GM12878 (cell line): ENCODE data around the gene RAB7B. TPM values are rescaled to one million over a fixed set of nuclear protein-coding genes. Genes with fewer than 3 reads are reported as not detected.

Source experiments
- ATAC-seq: fragments of 200-7000 bp; cut with Tn5 transposase; 3 replicates; pipeline ENCODE4 v1.9.1; 2020; ENCODE audit warnings: mild to moderate bottlenecking, moderate library complexity
- BruUV-seq: library from RNA; stranded (reverse); fragments of 400-500 nt; replicated peaks from 2 replicates; lab custom pipeline; 2021; lab: Mats Ljungman, UMichigan
- CTCF ChIA-PET: fragments of 300-600 bp; sonication (Branson Sonifier 250); formaldehyde crosslinking; extraction: SDS; loops from one replicate; lab custom pipeline; 2021; ENCODE audit warnings: inconsistent platforms; lab: Yijun Ruan, JAX
- POLR2A ChIA-PET: fragments of 350-600 bp; formaldehyde crosslinking; extraction: SDS; loops from one replicate; lab custom pipeline; 2021; ENCODE audit warnings: inconsistent platforms; lab: Charles Lee
- RAD21 ChIA-PET: fragments of 300-600 bp; sonication (Branson Sonifier 250); formaldehyde crosslinking; loops from one replicate; lab custom pipeline; 2023; ENCODE audit warnings: antibody characterized with exemption; ENCODE audit not compliant: unreplicated experiment; lab: Charles Lee
- SMC1A ChIA-PET: fragments of 300-600 bp; sonication (Branson Sonifier 250); formaldehyde crosslinking; loops from one replicate; lab custom pipeline; 2023; ENCODE audit not compliant: unreplicated experiment, uncharacterized antibody; lab: Charles Lee
- DNase-seq: peaks from one replicate; pipeline ENCODE4 v3.0.0-alpha.2; 2011; ENCODE audit warnings: low read depth, low spot score
- FAIRE-seq: peaks from 3 replicates; lab custom pipeline; 2011; peaks lifted over from hg19 to GRCh38; lab: Jason Lieb, UNC
- H2AFZ ChIP-seq: 2 replicates; pipeline ENCODE4 v1.6.0; 2011; ENCODE audit warnings: low read depth, low read length, control low read depth; ENCODE audit not compliant: control insufficient read depth
- H3K27ac ChIP-seq: 2 replicates; pipeline ENCODE4 v1.5.1; 2011; ENCODE audit warnings: control low read depth; ENCODE audit not compliant: control insufficient read depth, insufficient read depth
- H3K27me3 ChIP-seq, 2 experiments: replicated peaks in 1 of 2; 2 replicates each; pipeline versions ENCODE4 v1.6.0 to v1.6.1; 2011; ENCODE audit warnings: low read length in 1 of 2; ENCODE audit not compliant: control insufficient read depth in 2 of 2, insufficient read depth in 2 of 2
- H3K36me3 ChIP-seq, 2 experiments: 2 replicates each; pipeline ENCODE4 v1.5.1; 2011; ENCODE audit warnings: low read length in 1 of 2; ENCODE audit not compliant: control insufficient read depth in 2 of 2, insufficient read depth in 2 of 2
- H3K4me1 ChIP-seq: 2 replicates; pipeline ENCODE4 v1.6.1; 2011; ENCODE audit warnings: mild to moderate bottlenecking, low read length, moderate library complexity, mixed read lengths; ENCODE audit not compliant: control insufficient read depth, insufficient read depth
- H3K4me2 ChIP-seq: 2 replicates; pipeline ENCODE4 v1.6.0; 2011; ENCODE audit warnings: control low read depth; ENCODE audit not compliant: control insufficient read depth, insufficient read depth
- H3K4me3 ChIP-seq: fragments of 200-600 bp; sonication (generic); 2 replicates; pipeline ENCODE4 v1.5.1; 2016
- H3K79me2 ChIP-seq: 2 replicates; pipeline ENCODE4 v1.6.0; 2011; ENCODE audit warnings: low read length; ENCODE audit not compliant: control insufficient read depth, insufficient read depth
- H3K9ac ChIP-seq: 2 replicates; pipeline ENCODE4 v1.8.0; 2011; ENCODE audit warnings: low read length, control low read depth, mixed read lengths; ENCODE audit not compliant: control insufficient read depth, insufficient read depth
- H3K9me3 ChIP-seq: replicated peaks from 3 replicates; pipeline ENCODE4 v1.5.1; 2011; ENCODE audit warnings: mild to moderate bottlenecking, low read length; ENCODE audit not compliant: control insufficient read depth, insufficient read depth
- H4K20me1 ChIP-seq: 2 replicates; pipeline ENCODE4 v1.6.0; 2011; ENCODE audit not compliant: control insufficient read depth, insufficient read depth
- ATF2 ChIP-seq: IDR thresholded peaks from 2 replicates; pipeline ENCODE4 v1.6.1; 2012; ENCODE audit warnings: low read length, inconsistent platforms
- DPF2 ChIP-seq: fragments of 450-650 bp; IDR thresholded peaks from 2 replicates; pipeline ENCODE4 v1.6.1; 2017; ENCODE audit warnings: mild to moderate bottlenecking
- EP300 ChIP-seq, 2 experiments: fragments of 150-350 bp in 1 of 2; IDR thresholded peaks; 2 replicates each; pipeline ENCODE4 v1.6.1; 2011 to 2012; ENCODE audit warnings: low read depth in 2 of 2, low read length in 2 of 2, borderline replicate concordance in 1 of 2, improper control_type of control experiment in 1 of 2, inconsistent platforms in 1 of 2; ENCODE audit not compliant: control insufficient read depth in 1 of 2
- GABPA ChIP-seq: IDR thresholded peaks from 2 replicates; pipeline ENCODE4 v1.6.1; 2014; ENCODE audit warnings: antibody characterized with exemption, low read depth, mild to moderate bottlenecking, inconsistent platforms
- HDGF ChIP-seq: fragments of 450-650 bp; IDR thresholded peaks from 2 replicates; pipeline ENCODE4 v1.6.1; 2016; ENCODE audit warnings: antibody characterized with exemption
- MXI1 ChIP-seq: fragments of 150-350 bp; IDR thresholded peaks from 2 replicates; pipeline ENCODE4 v1.6.1; 2011; ENCODE audit warnings: low read depth, mild to moderate bottlenecking, inconsistent platforms, low read length, improper control_type of control experiment
- NR2C1 ChIP-seq: fragments of 450-650 bp; IDR thresholded peaks from 2 replicates; pipeline ENCODE4 v1.6.1; 2017; ENCODE audit warnings: antibody characterized with exemption, mild to moderate bottlenecking, moderate library complexity
- POLR2AphosphoS5 ChIP-seq: IDR thresholded peaks from 2 replicates; pipeline ENCODE4 v1.6.1; 2011; ENCODE audit warnings: mild to moderate bottlenecking, low read length, inconsistent platforms
- RAD21 ChIP-seq: IDR thresholded peaks from 2 replicates; pipeline ENCODE4 v1.6.1; 2011; ENCODE audit warnings: mild to moderate bottlenecking, low read depth, low read length, moderate library complexity; ENCODE audit not compliant: insufficient read depth
- RELA ChIP-seq: fragments of 450-650 bp; IDR thresholded peaks from 2 replicates; pipeline ENCODE4 v1.8.0; 2014; ENCODE audit warnings: borderline replicate concordance; ENCODE audit not compliant: partially characterized antibody
- RFX5 ChIP-seq: IDR thresholded peaks from 2 replicates; pipeline ENCODE4 v1.6.1; 2011; ENCODE audit warnings: low read depth, low read length, improper control_type of control experiment
- SREBF2 ChIP-seq: IDR thresholded peaks from 2 replicates; pipeline ENCODE4 v1.6.1; 2012; ENCODE audit warnings: mild to moderate bottlenecking, low read length
- ZNF24 ChIP-seq: fragments of 450-650 bp; IDR thresholded peaks from 2 replicates; pipeline ENCODE4 v1.6.1; 2017; ENCODE audit warnings: antibody characterized with exemption, mild to moderate bottlenecking
- ZSCAN29 ChIP-seq: fragments of 450-650 bp; IDR thresholded peaks from 2 replicates; pipeline ENCODE4 v1.6.1; 2017; ENCODE audit warnings: mild to moderate bottlenecking, moderate library complexity
- WGBS: methylation state at CpG from one replicate; pipeline ENCODE4 v1.1.6; 2016; ENCODE audit warnings: low lambda C conversion rate; ENCODE audit not compliant: insufficient replicate concordance, insufficient coverage; ENCODE audit errors: missing lambda C conversion rate; 5-methylcytosine and 5-hydroxymethylcytosine counted together
- in situ Hi-C: fragments of 300-500 bp; cut with MboI; formaldehyde crosslinking; loops from 9 replicates; pipeline ENCODE4 v1.14.3; 2018; ENCODE audit warnings: mixed read lengths
- intact Hi-C: fragments of 100-400 bp; cut with micrococcal nuclease; formaldehyde crosslinking; loops from one replicate; pipeline ENCODE4 v1.14.2; 2022; ENCODE audit not compliant: unreplicated experiment
- polyA plus RNA-seq, 11 experiments: library from polyadenylated mRNA; depleted of rRNA in 4 of 11; unstranded in 6 of 11; stranded (reverse) in 5 of 11; fragments of >200 nt; fragmentation: Nextera tagmentation in 4 of 11; fragmentation: Illumina TruSeq in 1 of 11; extraction: Ambion mirVana in 4 of 11; extraction: Trizol in 1 of 11; gene quantifications; 1 replicate in 1 of 11; 2 replicates in 10 of 11; pipeline versions ENCODE4 v1.2.1 to v1.2.3, GENCODE V29; 2011 to 2016; ENCODE audit warnings: inconsistent platforms in 2 of 11, missing spikeins in 2 of 11, low read depth in 1 of 11
- total RNA-seq, 4 experiments: library from RNA; depleted of rRNA in 3 of 4; stranded (reverse); fragments of >200 nt in 3 of 4; fragmentation: Illumina TruSeq in 1 of 4; extraction: Trizol in 1 of 4; gene quantifications; 2 replicates each; pipeline versions ENCODE4 v1.2.1 to v1.2.3, GENCODE V29; 2013 to 2021
- TF ChIP-seq, protein P1 (sequence below): IDR thresholded peaks from 2 replicates; pipeline ENCODE4 v1.6.1; 2012; ENCODE audit warnings: improper control_type of control experiment, low read depth, low read length; ENCODE audit not compliant: insufficient replicate concordance

RAB7B gene
- total and polyA plus RNA-seq, 10 of the 15 experiments (the other 5 are each of a cell fraction or from before 2014, with no cell fraction given): 0.09 TPM; not detected in 9

DNA sequence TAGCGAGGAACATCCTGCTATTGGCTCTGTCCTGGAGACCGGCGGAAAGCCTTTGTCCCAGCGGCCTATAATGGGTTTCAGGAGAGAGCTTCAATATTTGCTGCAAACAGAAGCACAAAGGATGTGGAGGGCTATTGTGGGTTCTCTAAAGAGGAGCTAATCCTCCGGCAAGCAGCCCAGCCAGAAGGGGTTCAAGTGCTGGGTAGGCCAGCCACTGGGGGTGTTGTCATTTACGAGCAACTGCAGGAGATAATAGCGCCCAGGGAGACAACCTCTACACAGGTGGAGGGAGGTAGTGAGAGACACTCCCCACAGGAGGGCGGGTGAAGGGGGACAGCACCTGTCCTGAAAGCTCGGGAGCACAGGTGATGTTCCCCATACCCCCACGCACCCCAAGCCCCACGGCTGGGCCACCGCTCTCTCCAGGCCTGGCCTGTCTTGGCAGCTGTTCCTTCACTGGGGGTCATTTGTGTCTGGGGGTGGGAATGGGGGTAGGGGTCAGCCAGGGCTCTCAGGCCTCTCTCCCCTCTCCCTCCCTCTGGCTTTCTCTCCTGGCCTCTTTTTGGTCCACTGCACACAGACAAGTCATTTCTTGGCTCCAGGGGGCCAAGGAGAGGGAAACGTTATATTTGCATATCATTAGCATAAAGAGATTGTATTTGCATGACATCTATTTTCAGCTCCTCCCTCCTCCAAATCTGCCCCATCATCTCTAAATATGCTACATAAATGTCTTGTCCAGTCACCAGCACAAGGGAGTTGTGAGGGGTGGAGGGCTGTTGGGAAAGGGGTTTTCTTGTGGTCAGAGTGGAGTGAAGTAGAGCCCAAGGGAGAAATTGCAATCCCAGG, 37.9 kb downstream of the RAB7B start (continued):
- TF ChIP-seq SREBF2 (no peak), NR2C1 (no peak)

DNA sequence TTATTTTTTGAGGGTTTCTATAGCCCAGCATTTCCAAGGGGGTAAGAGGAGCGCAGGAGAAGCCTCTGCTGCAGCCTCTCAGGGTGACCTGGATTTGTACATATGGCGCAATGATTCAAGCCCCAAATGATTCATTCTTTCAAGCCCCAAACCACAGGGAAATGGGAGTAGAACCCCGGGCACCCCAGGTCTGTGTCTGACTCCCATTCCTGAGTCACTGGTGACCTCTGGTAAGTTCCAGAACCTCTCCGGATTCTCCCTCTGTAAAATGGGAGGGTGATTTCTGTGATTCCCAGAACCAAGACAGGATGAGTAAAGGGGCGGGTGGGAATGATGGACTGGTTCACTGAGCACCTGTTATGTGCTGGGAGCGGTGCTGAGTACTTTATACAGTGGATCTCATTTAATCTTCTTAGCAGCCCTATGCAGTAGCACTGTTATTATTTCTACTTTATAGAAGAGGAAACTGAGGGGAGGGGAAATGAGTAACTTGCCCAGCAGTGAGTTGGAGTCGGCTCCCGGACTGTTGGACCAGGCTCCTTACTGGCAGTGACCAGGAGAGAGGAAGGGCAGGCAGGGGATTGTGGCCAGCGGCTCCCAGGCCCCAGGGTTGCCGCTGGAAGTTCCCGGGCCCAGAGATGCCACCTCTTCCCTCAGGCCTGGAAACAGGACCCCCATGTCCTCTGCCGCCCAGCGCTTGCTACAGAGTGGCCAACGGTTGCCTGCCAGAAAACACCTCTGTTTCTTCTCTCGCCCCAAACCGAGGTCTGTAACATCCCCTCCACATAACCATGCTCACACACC, 39.6 kb downstream of the RAB7B start:
- Histone ChIP-seq H3K27me3 (peaks cover 0 to 2% of the 10 kb centered on the region in 2 experiments; a peak in 3 of 4 replicates), H3K27ac (no peak overlapping the region), H3K36me3 (no peaks in the 10 kb centered on the region), H3K4me2 (no peak overlapping the region), H3K9me3 (no peaks in the 10 kb centered on the region), H3K4me1 (peaks cover 9% of the 10 kb centered on the region; the same call in 1 of the 2 replicates), H3K4me3 (no peak overlapping the region), H4K20me1 (no peaks in the 10 kb centered on the region), H2AFZ (no peak overlapping the region), H3K9ac (no peak overlapping the region), H3K79me2 (no peaks in the 10 kb centered on the region)
- DNase-seq (no peak), FAIRE-seq (no peak), ATAC-seq (no peak)
- intact Hi-C loops: no loop called here
- in situ Hi-C loops: no loop called here
- WGBS: 51% methylated on average over 16 of the region's 16 CpGs
- CTCF ChIA-PET: interaction anchor here (2.1 kb wide), 1 partner anchor 14 kb away, joined by 9 read pairs; no protein-coding TSS in a partner anchor
- BruUV-seq: no TSS peak
- SMC1A ChIA-PET: no interaction called here
- RAD21 ChIA-PET: no interaction called here
- POLR2A ChIA-PET: no interaction called here
- TF ChIP-seq POLR2AphosphoS5 (no peak), EP300 (IDR thresholded peaks at IDR 0.05; ENCODE audit: borderline replicate concordance in 1 of 2, control insufficient read depth in 1 of 2, low read depth in 2 of 2, low read length in 2 of 2) (no peak), MXI1 (no peak), RFX5 (no peak), ZSCAN29 (no peak), HDGF (no peak), ZNF24 (no peak), GABPA (no peak), RELA (no peak), RAD21 (no peak), ATF2 (no peak), DPF2 (no peak)
- TF ChIP-seq, protein P1, sequence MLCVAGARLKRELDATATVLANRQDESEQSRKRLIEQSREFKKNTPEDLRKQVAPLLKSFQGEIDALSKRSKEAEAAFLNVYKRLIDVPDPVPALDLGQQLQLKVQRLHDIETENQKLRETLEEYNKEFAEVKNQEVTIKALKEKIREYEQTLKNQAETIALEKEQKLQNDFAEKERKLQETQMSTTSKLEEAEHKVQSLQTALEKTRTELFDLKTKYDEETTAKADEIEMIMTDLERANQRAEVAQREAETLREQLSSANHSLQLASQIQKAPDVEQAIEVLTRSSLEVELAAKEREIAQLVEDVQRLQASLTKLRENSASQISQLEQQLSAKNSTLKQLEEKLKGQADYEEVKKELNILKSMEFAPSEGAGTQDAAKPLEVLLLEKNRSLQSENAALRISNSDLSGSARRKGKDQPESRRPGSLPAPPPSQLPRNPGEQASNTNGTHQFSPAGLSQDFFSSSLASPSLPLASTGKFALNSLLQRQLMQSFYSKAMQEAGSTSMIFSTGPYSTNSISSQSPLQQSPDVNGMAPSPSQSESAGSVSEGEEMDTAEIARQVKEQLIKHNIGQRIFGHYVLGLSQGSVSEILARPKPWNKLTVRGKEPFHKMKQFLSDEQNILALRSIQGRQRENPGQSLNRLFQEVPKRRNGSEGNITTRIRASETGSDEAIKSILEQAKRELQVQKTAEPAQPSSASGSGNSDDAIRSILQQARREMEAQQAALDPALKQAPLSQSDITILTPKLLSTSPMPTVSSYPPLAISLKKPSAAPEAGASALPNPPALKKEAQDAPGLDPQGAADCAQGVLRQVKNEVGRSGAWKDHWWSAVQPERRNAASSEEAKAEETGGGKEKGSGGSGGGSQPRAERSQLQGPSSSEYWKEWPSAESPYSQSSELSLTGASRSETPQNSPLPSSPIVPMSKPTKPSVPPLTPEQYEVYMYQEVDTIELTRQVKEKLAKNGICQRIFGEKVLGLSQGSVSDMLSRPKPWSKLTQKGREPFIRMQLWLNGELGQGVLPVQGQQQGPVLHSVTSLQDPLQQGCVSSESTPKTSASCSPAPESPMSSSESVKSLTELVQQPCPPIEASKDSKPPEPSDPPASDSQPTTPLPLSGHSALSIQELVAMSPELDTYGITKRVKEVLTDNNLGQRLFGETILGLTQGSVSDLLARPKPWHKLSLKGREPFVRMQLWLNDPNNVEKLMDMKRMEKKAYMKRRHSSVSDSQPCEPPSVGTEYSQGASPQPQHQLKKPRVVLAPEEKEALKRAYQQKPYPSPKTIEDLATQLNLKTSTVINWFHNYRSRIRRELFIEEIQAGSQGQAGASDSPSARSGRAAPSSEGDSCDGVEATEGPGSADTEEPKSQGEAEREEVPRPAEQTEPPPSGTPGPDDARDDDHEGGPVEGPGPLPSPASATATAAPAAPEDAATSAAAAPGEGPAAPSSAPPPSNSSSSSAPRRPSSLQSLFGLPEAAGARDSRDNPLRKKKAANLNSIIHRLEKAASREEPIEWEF: no peak
